HG02642 (cell line): ENCODE results near the gene MEIG1.
A peak's percentile ranks its signal among the peaks of the same experiment; 100 is the strongest.
"Not testable (repeated sequence)": the region's sequence is repeated elsewhere in the genome, so short reads cannot be mapped to it uniquely, and the experiment has no call there.

Experiments
- ATAC-seq: cut with Tn5 transposase; IDR thresholded peaks from one replicate; pipeline ENCODE4 v1.9.1; 2021; ENCODE audit warnings: mild to moderate bottlenecking; ENCODE audit not compliant: unreplicated experiment, poor library complexity

The MEIG1 gene, protein sequence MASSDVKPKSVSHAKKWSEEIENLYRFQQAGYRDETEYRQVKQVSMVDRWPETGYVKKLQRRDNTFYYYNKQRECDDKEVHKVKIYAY

DNA sequence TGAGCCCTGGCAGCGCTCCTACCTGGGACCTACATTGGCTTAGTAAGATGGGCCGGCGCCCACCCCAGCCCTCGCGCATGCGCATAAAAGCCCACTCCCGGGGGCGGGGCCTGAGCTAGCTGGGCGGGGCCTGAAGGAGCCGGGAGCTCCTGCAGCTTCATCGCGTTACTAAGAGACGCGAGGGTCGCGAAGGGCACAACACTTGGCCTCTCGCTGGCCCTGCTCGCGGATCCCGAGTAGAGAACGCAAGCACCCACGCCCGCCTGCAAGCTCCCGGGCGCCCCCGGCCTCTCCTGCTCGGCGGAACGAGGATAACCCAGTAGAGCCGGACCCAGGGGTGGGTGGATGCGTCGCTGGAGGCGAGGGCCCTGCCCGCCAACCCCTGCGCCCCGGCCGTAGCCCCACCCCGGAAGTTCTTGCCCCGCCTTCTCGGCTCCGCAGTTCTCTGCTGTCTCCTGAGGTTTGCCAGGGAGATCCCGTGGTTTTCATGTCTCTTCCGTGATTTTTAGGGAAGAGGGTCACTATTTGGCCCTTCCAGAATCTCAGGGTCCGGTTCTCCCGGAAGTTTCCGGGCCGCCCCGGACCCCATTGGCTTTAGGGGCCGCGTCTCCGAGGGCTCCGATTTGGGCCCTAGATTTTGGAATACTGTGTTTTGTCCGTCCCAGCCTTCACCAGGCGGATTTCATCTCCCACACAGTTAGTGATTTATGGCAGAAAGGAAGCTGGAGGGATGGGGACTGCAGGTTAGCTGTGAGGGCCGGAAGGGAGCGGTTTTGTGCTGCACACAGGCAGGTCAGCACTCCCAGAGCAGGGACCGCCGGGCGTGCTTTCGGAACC lies at the start of gene MEIG1:
Gene MEIG1, plus strand, starts transcription at position 168 of the 837 bp plus-strand sequence. CDS start 7,081 bp downstream, outside the sequence.
- ATAC-seq, result peak; percentile 83

DNA sequence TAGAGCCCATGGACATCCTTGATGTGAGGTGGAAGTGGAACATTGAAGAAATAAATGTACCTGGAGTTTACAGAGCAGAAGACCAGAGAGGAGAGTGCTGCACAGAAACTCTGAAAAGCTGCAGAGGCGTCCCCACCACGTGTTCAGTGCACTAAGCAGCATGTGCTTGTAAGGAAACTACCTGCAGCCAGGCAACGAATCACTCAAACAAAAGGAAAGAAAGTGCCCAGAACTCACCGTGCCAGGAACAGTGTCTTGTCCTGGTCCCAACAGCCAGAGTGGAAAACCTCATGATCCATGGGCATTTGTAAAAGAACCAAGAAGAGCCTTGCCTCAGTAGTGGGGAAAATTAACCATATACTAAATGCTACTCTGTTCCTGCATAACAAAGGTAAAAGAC lies 48.2 kb upstream of the MEIG1 start:
- ATAC-seq, result no peak

DNA sequence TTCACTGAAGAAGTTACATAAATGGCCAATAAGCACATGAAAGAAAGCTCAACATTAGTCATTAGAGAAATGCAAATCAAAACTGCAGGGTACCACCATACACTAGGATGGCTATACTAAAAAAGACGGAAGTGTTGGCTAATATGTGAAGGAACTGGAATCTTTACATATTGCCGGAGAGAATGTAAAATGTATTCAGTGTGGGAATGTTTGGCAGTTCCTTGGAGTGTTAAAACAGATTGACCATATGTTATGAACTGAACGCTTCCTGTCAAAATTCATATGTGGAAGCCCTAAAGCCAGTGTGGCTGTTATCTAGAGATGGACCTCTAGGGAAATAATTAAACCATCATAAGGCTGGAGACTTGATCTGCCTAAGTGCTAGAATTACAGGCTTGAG lies 47.4 kb upstream of the MEIG1 start:
- no peak for ATAC-seq

DNA sequence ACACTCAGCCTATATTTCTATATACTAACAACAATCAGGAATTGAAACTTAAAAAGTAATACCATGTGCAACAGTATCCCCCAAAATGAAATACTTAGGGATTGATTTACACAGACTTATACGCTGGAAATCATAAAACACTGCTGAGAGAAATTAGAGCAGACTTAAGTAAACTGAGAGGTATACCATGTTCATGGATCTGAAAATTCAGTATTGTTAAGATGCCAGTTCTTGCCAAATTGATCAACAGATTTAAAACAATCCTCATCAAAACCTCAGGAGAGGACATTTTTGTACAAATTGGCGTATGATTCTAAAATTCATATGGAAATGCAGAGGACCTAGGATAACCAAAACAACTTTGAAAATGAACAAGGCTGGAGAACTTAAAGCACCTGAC lies 42.6 kb upstream of the MEIG1 start:
- ATAC-seq, result no peak

DNA sequence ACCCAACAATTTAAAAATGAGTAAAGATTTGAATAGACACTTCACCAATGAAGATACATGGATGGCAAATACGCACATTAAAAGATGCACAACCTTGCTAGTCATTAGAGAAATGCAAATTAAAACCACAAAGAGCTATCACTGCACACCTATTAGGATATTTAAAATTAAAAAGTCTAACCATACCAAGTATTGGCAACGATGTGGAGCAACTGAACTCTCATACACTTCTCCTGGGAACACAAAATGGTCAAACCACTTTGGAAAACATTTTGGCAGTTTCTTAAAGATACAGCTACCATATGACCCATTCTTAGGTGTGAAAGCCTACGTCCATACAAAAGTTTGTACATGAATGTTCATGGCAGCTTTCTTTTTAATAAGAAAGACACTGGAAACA lies 41.4 kb upstream of the MEIG1 start:
- ATAC-seq, result no peak

DNA sequence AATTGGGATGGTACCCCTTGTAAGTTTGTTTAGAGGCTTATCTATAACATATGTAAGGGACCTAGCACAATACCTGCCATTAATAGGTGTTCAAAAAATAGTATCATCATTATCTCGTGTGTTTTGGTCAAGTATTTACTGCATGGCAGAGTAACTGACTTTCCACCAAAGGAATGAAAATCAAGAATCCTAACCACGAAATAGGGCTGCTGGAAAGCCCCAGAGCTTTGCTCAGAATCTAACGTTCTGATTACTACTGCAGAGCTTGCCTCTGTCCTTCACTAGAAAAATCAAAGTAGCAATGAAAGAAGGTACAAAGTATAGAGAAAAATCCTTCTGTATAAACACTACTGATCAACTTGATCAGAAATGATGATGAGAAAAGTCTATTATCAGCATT lies 40.2 kb upstream of the MEIG1 start:
- ATAC-seq, result no peak

DNA sequence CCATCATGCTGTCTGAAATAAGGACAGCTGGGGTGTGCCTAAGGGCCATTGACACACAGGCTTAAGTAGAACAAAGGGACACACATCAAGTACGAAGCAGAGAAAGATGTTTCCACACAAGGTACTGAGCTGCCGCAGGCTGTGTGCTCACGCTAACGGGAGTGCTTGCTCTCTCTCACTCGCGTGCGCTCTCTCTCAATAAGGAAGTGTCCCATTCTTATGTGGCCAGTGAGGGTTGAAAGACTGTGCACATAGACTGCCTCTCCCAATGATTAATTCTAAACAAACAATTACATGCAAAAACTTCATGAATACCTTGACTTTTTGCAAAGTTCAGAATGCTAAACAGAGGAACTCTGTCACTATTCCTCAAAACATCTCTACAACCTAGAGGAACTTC lies 35.2 kb upstream of the MEIG1 start:
- ATAC-seq, result no peak

DNA sequence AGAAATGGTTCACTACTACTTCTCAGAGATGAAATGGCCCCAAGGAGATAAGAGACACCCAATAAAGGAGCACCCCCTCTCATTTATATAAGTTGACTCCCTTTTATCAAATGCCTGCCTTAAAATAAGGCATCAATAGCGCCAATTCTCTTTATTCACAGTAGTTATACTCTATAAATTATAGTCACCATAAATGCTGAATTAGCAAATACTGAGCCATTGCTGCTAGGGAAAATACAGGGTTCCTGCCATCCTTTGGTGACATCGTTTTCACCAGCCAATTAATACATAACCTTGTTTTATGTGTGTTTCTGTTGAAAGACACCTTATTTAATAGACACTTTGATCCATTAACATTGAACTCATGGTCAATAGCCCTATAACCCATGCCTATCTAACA lies 33.9 kb upstream of the MEIG1 start:
- ATAC-seq, result no peak

DNA sequence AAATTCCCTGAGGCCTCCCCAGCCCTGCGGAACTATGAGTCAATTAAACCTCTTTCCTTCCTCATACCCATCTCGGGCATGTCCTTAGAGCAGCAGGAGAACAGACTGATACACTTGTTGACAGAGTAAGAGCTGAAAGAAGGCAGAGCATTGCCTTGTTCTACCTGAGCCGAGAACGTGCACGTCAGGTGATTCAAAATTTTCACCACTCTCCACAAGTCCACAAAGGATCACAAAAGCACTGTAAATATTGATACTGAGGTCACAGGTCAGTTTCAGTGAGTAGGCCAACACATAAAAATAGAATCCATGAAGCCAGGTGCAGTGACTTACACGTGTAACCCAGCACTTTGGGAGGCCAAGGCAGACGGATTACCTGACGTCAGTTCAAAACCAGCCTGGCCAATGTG lies 33.1 kb upstream of the MEIG1 start:
- ATAC-seq, result peak; percentile 36

DNA sequence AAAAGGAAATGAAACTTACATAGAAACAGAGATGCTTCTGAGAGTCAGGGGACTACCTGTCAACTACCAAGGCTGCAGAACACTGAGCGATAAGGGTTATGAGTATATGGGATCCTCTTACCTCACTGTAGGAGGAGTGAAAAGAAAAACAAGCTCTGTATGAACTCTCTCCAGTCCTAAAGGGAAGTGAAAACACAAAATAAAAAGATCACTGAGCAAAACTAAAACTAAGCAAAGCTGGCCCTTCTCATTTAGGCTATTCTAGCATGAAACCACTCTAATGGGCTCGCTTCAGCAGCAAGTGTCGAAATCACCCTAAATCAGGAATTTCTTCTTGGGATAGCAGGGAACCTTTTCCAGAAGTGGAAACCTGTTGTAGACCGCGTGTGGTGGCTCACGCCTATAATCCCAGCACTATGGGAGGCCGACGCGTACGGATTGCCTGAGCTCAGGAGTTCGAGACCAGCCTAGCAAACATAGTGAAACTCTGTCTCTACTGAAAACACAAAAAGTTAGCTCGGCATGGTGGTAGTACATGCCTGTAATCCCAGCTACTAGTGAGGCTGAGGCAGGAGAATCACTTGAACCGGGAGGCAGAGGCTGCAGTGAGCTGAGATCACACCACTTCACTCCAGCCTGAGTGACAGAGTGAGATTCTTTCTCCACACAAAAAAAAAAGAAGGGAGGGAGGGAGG lies 32.3 kb upstream of the MEIG1 start:
- ATAC-seq, result peak; percentile 96

DNA sequence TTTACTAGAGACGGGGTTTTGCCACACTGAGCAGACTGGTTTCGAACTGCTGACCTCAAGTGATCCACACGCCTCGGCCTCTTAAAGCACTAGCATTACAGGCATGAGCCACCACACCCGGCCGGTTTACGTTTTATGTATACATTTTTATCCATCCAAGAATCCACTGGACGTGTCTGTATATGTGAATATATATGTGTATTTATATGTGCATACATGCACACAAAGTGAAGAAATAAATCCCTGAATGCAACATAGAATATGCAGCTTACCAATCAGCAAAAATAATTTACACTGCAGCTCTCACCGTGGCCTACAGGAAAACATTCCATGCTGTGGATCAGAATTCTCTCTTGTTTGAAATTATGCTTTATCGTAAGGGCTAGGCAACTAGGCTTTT lies 28.6 kb upstream of the MEIG1 start:
- no peak for ATAC-seq

DNA sequence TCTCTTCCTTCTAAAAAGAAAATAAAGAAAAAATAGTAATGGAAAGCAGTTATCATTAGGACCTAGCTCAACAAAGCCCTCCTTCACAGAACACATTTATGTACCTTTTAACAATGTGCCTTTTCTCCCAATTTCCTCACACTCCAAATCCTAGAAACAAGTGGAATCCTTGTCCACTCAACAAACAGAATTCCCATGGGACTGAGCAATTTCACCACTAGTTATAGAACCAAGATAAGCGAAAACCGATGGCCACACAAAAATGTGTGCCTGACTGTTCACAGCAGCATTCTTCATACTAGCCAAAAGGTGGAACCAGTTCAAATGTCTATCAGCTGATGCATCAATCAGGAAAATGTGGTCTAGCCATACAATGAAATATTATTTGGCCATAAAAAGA lies 22.6 kb upstream of the MEIG1 start:
- no peak for ATAC-seq

DNA sequence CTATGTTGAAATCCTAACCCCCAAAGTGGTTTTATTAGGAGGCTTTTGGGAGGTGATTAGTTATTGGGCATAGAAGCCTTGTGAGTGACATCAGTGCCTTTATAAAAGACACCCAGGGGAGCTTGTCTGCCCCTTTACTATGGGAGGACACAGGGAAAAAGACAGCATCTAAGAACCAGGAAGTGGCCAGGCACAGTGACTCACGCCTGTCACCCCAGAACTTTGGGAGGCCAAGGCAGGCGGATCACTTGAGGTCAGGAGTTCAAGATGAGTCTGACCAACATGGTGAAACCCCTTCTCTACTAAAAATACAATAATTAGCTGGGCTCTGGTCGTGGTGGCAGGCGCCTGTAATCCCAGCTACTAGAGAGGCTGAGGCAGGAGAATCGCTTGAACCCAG lies 20.2 kb upstream of the MEIG1 start:
- not testable (repeated sequence) for ATAC-seq

DNA sequence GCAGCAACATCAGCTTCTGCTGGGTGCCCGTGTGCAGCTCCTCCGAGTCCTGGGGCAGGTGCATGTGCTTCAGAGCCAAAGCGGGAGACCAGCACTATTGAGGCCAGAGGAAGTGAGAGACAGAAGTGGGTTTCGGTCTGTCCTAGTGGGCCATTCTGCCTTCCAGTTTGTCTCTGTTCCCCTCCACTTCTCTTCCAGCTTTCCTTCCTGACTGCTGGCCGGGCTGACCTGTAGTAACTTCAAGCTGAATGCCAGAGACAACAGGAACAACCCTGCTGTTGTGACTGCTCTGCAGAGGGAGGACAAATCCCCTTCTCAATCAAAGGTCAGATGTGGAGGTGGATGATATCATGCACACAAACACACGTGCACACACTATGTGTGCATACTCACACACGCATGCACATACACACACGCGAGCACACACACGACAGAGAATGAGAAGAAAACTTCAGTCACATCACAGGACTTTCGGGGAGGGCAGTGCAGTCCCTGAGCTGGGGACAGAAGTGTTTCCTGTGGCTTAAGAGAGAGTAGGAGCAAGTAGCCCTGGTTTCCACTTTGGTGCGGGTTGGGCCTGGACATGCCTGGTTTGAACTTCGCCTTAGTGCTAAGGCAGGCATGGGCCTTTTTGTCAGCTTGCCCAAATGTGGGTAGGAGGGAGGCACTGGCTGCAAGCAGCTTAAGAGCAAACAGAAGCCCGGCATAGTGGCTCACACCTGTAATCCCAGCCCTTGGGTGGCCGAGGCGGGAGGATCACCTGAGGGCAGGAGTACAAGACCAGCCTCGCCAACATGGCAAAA lies 16.8 kb upstream of the MEIG1 start:
- ATAC-seq, result peak; percentile 94

DNA sequence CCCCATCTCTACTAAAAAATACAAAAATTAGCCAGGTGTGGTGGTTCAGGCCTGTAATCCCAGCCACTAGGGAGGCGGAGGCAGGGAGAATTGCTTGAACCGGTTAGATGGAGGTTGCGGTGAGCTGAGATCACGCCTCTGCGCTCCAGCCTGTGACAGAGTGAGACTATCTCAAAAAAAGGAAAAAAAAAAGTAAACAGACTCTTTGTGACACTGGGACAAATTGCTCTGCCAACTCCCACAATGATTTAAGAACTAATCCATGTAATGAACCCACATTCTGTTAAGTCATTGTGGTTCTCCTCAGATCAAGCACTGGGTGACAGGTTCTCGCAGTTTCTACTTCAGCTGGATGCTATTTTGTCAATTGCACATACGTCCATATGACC lies 16.2 kb upstream of the MEIG1 start:
- ATAC-seq, result not testable (repeated sequence)

DNA sequence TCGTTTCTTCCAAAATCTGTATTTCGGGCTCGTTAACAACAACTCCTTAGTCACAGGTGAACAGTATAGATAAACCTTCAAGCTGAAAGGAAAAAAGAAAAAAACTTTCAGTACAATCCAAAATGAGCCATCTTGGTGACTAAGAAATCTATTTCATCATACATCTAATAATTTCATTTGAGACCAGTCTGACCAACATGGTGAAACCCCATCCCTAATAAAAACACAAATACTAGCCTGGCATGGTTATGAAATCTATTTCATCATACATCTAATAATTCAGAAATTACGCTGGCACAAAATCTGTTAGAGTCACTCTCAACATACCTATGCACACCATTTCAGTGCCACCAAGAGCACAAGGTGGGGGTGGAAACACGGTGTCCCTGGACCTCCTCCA lies 14.1 kb upstream of the MEIG1 start:
- ATAC-seq, result no peak

DNA sequence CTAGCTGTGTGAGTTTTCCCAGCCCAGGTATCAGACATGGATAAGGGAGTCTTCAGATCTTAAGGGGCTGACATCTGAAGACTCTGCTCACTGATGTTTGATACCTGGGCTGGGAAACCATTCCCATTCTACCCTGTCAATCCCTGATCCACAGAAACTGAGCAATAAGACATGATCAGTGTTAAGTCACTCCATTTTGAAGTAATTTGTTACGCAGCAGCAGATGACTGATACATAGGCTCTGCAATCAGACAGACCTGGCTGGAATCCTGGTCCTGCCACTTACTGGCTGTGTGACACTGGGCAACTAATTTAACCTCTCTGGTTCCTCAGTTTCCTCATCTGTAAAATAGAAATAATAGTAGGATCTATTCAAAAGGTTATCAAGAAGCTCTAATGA lies 11.9 kb upstream of the MEIG1 start:
- no peak for ATAC-seq

DNA sequence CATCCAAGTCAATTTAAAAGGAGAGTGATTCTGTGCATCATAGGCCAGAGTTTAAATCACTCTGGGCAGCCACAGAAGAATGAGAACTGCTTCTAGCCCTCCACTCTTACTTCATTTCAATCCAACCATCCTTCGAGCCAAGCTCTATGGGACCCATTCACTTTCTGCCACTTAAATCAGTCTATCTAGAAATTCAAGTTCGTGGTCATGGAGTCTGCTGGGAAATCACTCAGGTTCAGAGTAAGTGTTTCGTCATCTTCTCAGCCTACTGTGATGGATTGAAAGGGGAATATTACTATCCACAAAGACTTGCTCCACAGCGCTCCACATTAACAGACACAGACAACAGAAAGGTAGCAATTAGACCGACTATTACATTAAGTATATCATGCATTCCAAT lies 9.9 kb upstream of the MEIG1 start:
- ATAC-seq, result no peak

DNA sequence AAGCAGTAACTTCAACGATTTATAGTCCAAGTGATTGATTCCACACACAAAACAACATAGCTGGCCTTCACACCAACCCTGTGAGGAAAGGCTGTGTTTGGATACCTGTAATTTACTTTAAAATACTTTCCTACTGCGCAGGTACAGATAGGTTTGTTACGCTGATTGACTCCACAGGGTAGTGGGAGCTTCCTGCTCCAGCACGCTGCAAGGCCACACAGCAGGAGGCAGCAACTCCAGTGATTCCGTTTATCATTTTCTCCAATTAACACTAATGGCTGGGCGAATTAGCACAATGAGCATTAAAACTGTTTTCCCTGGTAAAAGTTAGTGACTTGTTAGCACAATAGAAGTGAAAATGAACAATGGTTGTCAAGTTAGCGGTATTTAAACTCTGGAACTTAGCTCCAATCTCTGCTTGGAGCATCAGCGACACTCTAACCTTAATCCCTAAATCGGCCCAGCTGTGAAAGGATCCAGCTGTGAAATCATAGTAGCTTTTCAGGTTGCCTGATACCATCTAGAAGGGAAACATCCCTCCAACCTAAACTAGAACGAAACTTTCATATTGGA lies 6.3 kb upstream of the MEIG1 start:
- ATAC-seq, result no peak

DNA sequence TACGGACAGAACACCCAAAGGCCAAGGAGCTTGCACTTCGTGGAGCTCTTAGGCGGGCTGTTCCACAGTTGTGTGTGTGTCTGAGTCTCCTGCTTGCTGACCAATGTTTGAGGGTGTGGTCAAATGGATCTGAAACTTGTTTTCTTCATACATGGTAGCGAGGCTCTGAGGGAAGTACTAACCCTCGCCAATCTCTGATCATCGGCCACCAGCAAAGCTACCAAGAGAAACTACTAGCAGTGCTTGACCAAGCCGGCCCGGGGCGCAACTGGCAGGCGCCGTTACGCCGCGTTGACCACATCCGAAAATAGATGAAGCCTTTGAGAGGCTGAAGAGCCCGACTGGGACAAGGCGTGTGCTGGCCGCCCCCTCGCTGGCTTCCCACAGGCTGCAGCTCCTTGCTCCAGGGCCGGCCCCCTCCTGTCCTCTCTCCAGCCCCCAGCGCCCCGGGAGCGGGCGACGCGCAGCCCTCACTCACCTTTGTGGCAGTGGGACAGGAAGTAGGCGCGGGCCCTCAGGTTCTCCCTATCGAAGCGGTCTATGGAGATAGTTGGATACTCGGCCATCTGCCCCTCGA lies 5.7 kb upstream of the MEIG1 start:
- ATAC-seq, result peak; percentile 34
